HG03280 (cell line): Measurements from ENCODE around the gene COL25A1.

ENCODE experiments used
- ATAC-seq: cut with Tn5 transposase; IDR thresholded peaks from one replicate; pipeline ENCODE4 v1.9.1; 2021; ENCODE audit warnings: mild to moderate bottlenecking, moderate library complexity; ENCODE audit not compliant: unreplicated experiment

COL25A1 gene

GRCh38 chr4:108831886-108832285 lies 470.6 kb downstream of the COL25A1 start:
- no peak for ATAC-seq

DNA sequence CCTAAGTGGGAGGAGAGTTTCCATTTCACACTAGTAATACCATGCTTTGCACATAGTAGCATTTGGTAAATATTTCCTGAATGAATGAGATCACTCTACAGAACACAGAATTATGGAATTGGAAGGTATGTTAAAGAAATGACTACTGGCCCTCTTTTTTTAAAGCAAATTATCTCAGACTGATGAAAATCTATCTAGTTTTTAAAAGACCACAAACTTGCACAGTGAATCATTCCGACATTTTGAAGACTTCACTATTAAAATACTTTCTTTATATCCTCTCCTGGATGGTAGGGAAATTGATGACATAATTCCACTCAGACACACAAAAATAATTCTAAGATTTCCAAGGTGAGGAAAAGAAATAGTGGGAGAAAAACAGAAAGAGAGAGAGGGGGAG lies 471.2 kb downstream of the COL25A1 start:
- no peak for ATAC-seq

DNA sequence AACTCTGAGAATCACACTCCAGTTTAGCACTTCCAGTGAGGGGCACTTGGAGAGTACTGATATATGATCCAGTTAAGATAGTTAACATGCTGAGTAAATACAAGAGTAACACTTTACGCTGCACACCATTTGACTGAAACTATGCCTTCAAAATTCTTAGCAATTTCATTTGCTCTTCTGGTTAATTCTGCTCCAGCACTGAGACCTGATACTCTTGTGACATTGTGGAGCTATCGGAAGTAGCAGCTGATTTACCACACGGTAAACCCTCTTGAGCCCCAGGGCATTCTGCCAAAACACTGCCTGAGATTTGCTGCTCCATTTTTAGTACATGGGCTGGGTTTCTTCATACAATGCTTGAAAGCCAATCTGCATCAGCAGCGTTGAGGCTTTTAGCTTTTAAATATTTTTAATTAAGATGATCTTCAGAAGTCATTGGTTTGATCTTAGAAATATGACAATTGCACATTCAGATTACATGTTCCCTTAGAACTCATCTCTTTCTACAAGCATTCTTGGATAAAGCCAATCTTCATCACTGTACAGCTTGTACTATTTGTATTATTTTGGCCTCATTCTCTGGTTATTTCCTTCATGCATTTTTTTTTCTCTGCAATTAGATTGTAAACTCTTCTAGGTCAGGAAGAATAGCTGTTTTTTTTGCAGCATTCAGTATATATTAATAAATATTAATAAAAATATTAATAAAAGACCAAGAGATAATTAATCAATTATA lies 471.8 kb downstream of the COL25A1 start:
- no peak for ATAC-seq

GRCh38 chr4:108829966-108830492 lies 472.4 kb downstream of the COL25A1 start:
- no peak for ATAC-seq

GRCh38 chr4:108828620-108829019 lies 473.8 kb downstream of the COL25A1 start:
- no peak for ATAC-seq

GRCh38 chr4:108825737-108826136 lies 476.7 kb downstream of the COL25A1 start:
- ATAC-seq: no peak

GRCh38 chr4:108821351-108821930 lies 481.0 kb downstream of the COL25A1 start:
- no peak for ATAC-seq

DNA sequence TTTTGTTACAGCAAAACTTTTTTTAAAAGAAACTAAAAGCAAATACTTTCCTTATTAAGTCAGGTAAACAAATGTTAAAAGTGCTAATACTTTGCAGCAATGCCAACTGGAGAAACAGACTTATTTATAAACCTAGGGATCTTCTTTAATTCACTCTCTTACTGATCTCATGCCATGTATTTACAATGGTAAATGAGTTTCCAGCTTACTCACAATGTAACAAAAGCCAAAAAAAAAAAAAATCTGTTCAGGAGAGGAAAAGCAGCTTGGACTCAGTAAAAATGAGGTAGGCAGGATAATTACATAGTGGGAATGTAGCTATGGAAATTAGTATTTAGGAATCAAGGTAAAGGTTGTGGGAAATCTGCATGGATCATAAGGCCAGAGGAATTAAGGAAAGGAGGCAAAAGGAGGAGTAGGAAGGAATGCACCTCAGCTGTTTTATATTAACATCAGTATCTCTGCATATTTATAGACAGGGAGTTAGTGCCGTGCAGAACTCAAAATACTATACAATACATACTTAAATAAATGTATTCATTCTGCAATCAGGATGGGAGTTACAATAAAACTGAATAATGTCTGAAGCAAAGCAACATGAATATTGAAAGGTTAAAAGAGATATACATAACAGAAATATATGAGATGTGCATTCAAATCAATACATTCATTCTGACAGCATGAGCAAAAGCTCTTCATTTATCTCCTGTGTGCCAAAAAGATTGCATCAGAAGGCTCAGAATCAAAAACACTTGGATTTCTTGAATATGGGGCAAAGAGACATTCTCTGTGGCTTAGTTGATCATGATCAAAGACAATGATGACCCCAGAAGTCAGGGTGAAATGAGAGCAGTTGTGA lies 481.7 kb downstream of the COL25A1 start:
- no peak for ATAC-seq

GRCh38 chr4:108814326-108814725 lies 488.1 kb downstream of the COL25A1 start:
- ATAC-seq: peak; percentile 78

DNA sequence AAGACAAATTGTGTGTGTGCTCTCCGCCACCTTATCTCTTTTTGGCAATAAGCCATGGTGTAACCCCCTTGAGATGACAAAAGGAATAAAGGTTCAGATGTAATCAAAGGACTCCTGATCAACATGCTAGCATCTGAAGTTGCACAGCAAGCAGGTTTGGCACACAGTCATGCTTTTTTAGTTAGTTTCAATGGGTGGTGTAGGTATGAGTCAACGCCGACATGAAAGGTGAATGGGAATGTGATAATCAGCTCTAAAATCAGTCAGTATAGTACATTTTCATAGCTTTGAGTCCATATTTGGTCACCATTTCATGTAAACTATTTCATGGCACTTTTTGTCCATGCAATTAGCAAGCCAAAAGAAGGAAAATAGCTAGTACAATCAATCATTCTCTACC lies 489.2 kb downstream of the COL25A1 start:
- no peak for ATAC-seq

- ATAC-seq: no peak
Observed at GRCh38 chr4:108811486-108811885, 491.0 kb downstream of the COL25A1 start.

- no peak for ATAC-seq
Observed at GRCh38 chr4:108810087-108810486, 492.4 kb downstream of the COL25A1 start.

DNA sequence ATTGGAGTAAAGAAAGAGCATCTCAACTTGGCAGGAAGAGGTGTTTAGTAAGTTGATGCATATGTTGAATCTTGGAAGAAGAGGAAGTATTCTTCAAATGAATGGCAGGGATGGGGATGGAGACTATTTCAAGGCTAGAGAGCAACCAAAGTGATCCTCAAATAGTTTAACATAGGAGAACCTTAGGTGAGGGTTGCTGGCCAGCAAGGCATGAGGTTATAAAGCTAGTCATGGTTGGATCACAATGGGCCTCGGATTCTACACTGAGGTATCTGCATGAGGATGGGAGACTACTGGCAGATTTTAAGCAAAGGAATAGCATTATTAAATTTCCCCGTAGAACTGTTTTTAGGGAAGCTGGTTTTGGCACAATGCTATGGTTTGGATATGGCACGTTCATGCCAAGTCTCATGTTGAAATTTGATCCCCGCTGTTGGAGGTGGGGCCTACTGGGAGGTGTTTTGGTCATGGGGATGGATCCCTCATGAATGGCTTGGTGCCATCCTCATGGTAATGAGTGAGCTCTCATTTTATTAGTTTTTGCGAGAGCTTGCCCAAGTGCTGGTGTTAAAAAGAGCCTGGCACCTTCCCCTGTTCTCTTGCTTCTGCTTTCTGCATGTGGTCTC lies 497.7 kb downstream of the COL25A1 start:
- ATAC-seq: no peak

GRCh38 chr4:108799306-108799705 lies 503.2 kb downstream of the COL25A1 start:
- no peak for ATAC-seq

DNA sequence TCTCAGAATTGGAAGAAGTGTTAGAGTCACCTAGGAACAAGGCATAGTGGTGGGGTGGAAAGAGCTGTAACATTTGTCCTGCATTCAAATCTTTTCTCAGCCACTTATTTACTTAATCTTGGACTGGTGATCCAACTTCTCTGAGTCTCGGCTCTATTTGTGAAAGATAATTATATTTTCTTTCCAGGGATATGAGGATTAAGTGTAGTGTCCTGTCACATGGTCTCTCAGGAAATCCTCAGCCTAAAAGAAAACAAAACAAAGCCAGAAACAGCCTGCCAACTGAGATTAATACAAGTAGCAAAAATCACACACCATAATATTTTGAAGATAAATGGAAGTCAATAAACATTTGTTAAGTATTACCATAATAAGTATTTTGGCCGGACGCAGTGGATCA lies 506.3 kb downstream of the COL25A1 start:
- ATAC-seq: no peak

GRCh38 chr4:108795733-108796132 lies 506.7 kb downstream of the COL25A1 start:
- ATAC-seq: no peak

GRCh38 chr4:108794136-108794535 lies 508.3 kb downstream of the COL25A1 start:
- no peak for ATAC-seq

GRCh38 chr4:108793415-108793814 lies 509.0 kb downstream of the COL25A1 start:
- no peak for ATAC-seq

DNA sequence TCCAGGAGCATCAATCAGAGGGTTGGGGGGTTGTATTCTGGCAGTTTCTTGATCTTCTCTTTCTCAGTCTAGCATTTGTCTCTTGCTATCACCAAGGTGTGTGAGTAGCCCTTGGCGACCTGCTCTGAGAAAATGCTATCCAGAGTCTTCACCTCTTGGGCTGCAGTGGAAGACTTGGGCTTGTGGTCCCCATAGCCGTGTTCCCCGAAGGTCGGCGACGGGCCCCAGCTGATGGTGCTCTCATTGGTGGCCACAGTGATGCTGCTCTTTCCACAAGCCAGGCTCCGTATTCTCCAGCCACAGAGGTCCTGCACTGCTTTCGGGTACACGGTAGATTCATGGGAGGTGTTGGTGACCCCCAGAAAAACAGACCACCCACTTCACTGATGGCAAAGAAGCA lies 513.7 kb downstream of the COL25A1 start:
- no peak for ATAC-seq

DNA sequence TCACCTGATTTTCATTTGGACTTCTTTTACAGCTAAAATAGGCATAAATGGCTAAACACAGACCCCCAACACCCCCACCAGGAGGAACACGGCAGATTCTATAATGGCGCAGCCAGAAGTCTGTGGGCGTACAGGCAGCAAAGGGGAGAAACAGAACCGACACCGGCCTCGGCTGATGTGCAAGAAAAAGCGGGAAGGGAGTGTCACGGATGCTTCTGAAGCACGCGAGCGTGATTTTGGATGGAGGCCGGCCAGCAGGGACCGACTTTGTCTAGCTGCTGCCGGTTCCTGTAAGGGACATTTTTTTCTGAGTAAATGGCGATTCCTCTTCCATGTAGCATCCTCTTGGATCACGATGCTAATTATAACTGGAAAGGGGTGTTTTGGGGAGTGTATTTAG lies 514.7 kb downstream of the COL25A1 start:
- no peak for ATAC-seq

GRCh38 chr4:108787106-108787505 lies 515.4 kb downstream of the COL25A1 start:
- no peak for ATAC-seq
